ENCODE measurements around the gene OSER1. TPM values are rescaled to one million over a fixed set of nuclear protein-coding genes. Genes with fewer than 3 reads are reported as not detected.

The OSER1 gene
- total and polyA plus RNA-seq, 2 of the 8 experiments (the other 6 are each of a cell fraction or from before 2014, with no cell fraction given), result 24.5 to 31.8 TPM

- H3K79me1 ChIP-seq (ENCODE audit: low read depth, low read length), result no peaks in the 10 kb centered on the region
- H4K8ac ChIP-seq (ENCODE audit: extremely low read depth, insufficient read depth, low read length), result no peak overlapping the region; the same call in 1 of the 2 replicates
- no peaks in the 10 kb centered on the region for H3K27me3 ChIP-seq (replicated peaks in 1 of 4; ENCODE audit: control insufficient read depth in 3 of 4, extremely low read depth in 1 of 4, insufficient read depth in 3 of 4, low read length in 3 of 4)
- no peaks in the 10 kb centered on the region for H3K23me2 ChIP-seq (ENCODE audit: low read depth, low read length)
- H3K4me1 ChIP-seq (replicated peaks in 1 of 4; ENCODE audit: control insufficient read depth in 3 of 4, insufficient read depth in 4 of 4, low read length in 3 of 4), result peaks cover 0 to 6% (median 0%) of the 10 kb centered on the region in 4 experiments; a peak in 4 of 7 replicates
- whole genome bisulfite sequencing, 2 experiments (ENCODE audit: extremely low coverage in 1 of 2, insufficient coverage in 1 of 2, insufficient read length in 1 of 2, insufficient replicate concordance in 2 of 2, low coverage in 1 of 2, low lambda C conversion rate in 2 of 2, missing lambda C conversion rate in 1 of 2), result 73% methylated on average over 16 of the region's 17 CpGs; no CpG with 5 or more reads in 1 of the 2 experiments
- no peak overlapping the region for H2BK12ac ChIP-seq (ENCODE audit: low read depth, low read length)
- no peaks in the 10 kb centered on the region for H3K79me2 ChIP-seq (ENCODE audit: control insufficient read depth in 1 of 2, insufficient read depth in 2 of 2, low read length in 2 of 2)
- H2AFZ ChIP-seq (ENCODE audit: low read length), result no peak overlapping the region
- no peak overlapping the region for H2BK5ac ChIP-seq (ENCODE audit: low read depth, low read length)
- H3K14ac ChIP-seq (ENCODE audit: insufficient read length), result no peak overlapping the region
- H2BK20ac ChIP-seq (ENCODE audit: low read length), result peak overlapping the region; percentile 25; the same call in 1 of the 2 replicates
- H2BK15ac ChIP-seq (ENCODE audit: low read length), result 0 out of 2 replicates have a peak overlapping the region, but pooled peaks have one; percentile 13
- no peak for FAIRE-seq
- H2AK5ac ChIP-seq (ENCODE audit: low read depth, low read length), result no peak overlapping the region
- no peak overlapping the region for H3K56ac ChIP-seq (replicated peaks; ENCODE audit: insufficient read length, low read depth, low read length)
- H4K91ac ChIP-seq (replicated peaks; ENCODE audit: insufficient read length, low read length), result peak overlapping the region; percentile 65
- H4K5ac ChIP-seq (ENCODE audit: insufficient read length, low read depth, low read length), result no peak overlapping the region
- H3K36me3 ChIP-seq (ENCODE audit: control insufficient read depth in 2 of 4, insufficient read depth in 4 of 4, low read length in 3 of 4), result no peaks in the 10 kb centered on the region
- DNase-seq (ENCODE audit: low read depth in 1 of 2, low spot score in 2 of 2), result no peak
- H2BK120ac ChIP-seq (replicated peaks; ENCODE audit: low read depth, low read length), result no peak overlapping the region
- H3K18ac ChIP-seq (ENCODE audit: extremely low read depth, low read length), result no peak overlapping the region
- no peak overlapping the region for H3K27ac ChIP-seq (ENCODE audit: low read depth, low read length)
- CTCF ChIA-PET (ENCODE audit: partially characterized antibody), result interaction anchor here (0.6 to 1.8 kb wide), 6 partner anchors 10 to 157 kb away, joined by 3 to 11 read pairs (median 5); no protein-coding TSS in a partner anchor
- POLR2A ChIA-PET (ENCODE audit: partially characterized antibody), result no interaction called here
- H3K4me2 ChIP-seq (ENCODE audit: insufficient read depth in 1 of 2, low read depth in 2 of 2, low read length in 2 of 2), result no peak overlapping the region
- no peak overlapping the region for H3K4ac ChIP-seq (replicated peaks; ENCODE audit: insufficient read length, low read depth, low read length)
- H4K20me1 ChIP-seq (replicated peaks in 1 of 2; ENCODE audit: control insufficient read depth in 1 of 2, insufficient read depth in 2 of 2, low read length in 2 of 2), result no peaks in the 10 kb centered on the region
- H3K4me3 ChIP-seq (ENCODE audit: extremely low read depth in 1 of 4, insufficient read depth in 2 of 4, low read depth in 3 of 4, low read length in 4 of 4), result no peak overlapping the region
- H3K9ac ChIP-seq (replicated peaks in 1 of 4; ENCODE audit: extremely low read depth in 1 of 4, low read depth in 3 of 4, low read length in 3 of 4), result no peak overlapping the region
- no peaks in the 10 kb centered on the region for H3K9me3 ChIP-seq (ENCODE audit: insufficient read depth in 2 of 2, low read depth in 1 of 2, low read length in 1 of 2)
- H3K23ac ChIP-seq (ENCODE audit: insufficient read length), result no peak overlapping the region
- TF ChIP-seq, protein P1, sequence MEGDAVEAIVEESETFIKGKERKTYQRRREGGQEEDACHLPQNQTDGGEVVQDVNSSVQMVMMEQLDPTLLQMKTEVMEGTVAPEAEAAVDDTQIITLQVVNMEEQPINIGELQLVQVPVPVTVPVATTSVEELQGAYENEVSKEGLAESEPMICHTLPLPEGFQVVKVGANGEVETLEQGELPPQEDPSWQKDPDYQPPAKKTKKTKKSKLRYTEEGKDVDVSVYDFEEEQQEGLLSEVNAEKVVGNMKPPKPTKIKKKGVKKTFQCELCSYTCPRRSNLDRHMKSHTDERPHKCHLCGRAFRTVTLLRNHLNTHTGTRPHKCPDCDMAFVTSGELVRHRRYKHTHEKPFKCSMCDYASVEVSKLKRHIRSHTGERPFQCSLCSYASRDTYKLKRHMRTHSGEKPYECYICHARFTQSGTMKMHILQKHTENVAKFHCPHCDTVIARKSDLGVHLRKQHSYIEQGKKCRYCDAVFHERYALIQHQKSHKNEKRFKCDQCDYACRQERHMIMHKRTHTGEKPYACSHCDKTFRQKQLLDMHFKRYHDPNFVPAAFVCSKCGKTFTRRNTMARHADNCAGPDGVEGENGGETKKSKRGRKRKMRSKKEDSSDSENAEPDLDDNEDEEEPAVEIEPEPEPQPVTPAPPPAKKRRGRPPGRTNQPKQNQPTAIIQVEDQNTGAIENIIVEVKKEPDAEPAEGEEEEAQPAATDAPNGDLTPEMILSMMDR (IDR thresholded peaks at IDR 0.05; ENCODE audit: control extremely low read depth in 1 of 3, insufficient read depth in 1 of 3, low read depth in 1 of 3, low read length in 3 of 3), result peak in 1 of 3 experiments; percentile 15; a peak in 1 of 4 replicates
- no peak for TF ChIP-seq JUND (IDR thresholded peaks at IDR 0.05; ENCODE audit: low read length)
- no peak for TF ChIP-seq CEBPB (IDR thresholded peaks at IDR 0.05; ENCODE audit: low read depth, low read length)
- no peak for TF ChIP-seq SIX5 (IDR thresholded peaks at IDR 0.05; ENCODE audit: low read depth, low read length)
These were observed 18.1 kb upstream of the OSER1 start for GRCh38 chr20:44228465-44229258.
